Neural progenitor cell (in vitro differentiated cells): ENCODE data around the gene ANKRD28. TPM values are rescaled to one million over a fixed set of nuclear protein-coding genes. Genes with fewer than 3 reads are reported as not detected.
A peak's percentile ranks its signal among the peaks of the same experiment; 100 is the strongest.
"Not testable (repeated sequence)": the region's sequence is repeated elsewhere in the genome, so short reads cannot be mapped to it uniquely, and the experiment has no call there.

Experiments
- DNase-seq: peaks from one replicate; pipeline ENCODE4 v3.0.0-alpha.2; 2016; ENCODE audit warnings: low spot score
- H2AFZ ChIP-seq: fragments of 200-600 bp; sonication (generic); replicated peaks from 2 replicates; pipeline ENCODE4 v1.6.1; 2016; ENCODE audit warnings: antibody characterized with exemption
- H3F3A ChIP-seq: fragments of 200-600 bp; sonication (generic); 2 replicates; pipeline ENCODE4 v1.6.1; 2016; ENCODE audit warnings: antibody characterized with exemption, low read depth
- H3K27ac ChIP-seq: fragments of 200-600 bp; sonication (generic); 2 replicates; pipeline ENCODE4 v1.5.1; 2016; ENCODE audit warnings: mild to moderate bottlenecking
- H3K27me3 ChIP-seq: fragments of 200-600 bp; sonication (generic); 2 replicates; pipeline ENCODE4 v1.6.1; 2016; ENCODE audit warnings: mild to moderate bottlenecking, moderate library complexity
- H3K36me3 ChIP-seq: fragments of 200-600 bp; sonication (generic); 2 replicates; pipeline ENCODE4 v1.5.1; 2016
- H3K4me1 ChIP-seq: fragments of 200-600 bp; sonication (generic); 2 replicates; pipeline ENCODE4 v1.6.1; 2016; ENCODE audit warnings: mixed run types
- H3K4me2 ChIP-seq: fragments of 200-600 bp; sonication (generic); 2 replicates; pipeline ENCODE4 v1.6.1; 2016
- H3K4me3 ChIP-seq: fragments of 200-600 bp; sonication (generic); 2 replicates; pipeline ENCODE4 v1.5.1; 2016
- H3K79me2 ChIP-seq: fragments of 200-600 bp; sonication (generic); 2 replicates; pipeline ENCODE4 v1.6.1; 2016; ENCODE audit warnings: low read depth
- H3K9ac ChIP-seq: fragments of 200-600 bp; sonication (generic); 2 replicates; pipeline ENCODE4 v1.6.1; 2016
- H3K9me3 ChIP-seq: fragments of 200-600 bp; sonication (generic); 2 replicates; pipeline ENCODE4 v1.5.1; 2016; ENCODE audit warnings: low read depth
- H4K20me1 ChIP-seq: fragments of 200-600 bp; sonication (generic); 2 replicates; pipeline ENCODE4 v1.6.1; 2016; ENCODE audit warnings: low read depth
- H3K27ac Mint-ChIP-seq: 3 replicates; pipeline ENCODE4 v1.8.0; 2021; ENCODE audit warnings: mixed read lengths
- H3K27me3 Mint-ChIP-seq: 2 replicates; pipeline ENCODE4 v1.8.0; 2022; ENCODE audit warnings: low read depth, mild to moderate bottlenecking, inconsistent platforms, moderate library complexity, mixed read lengths; ENCODE audit not compliant: insufficient read depth
- H3K36me3 Mint-ChIP-seq: 3 replicates; pipeline ENCODE4 v1.8.0; 2021; ENCODE audit warnings: mixed read lengths
- H3K4me1 Mint-ChIP-seq: 3 replicates; pipeline ENCODE4 v1.8.0; 2021; ENCODE audit warnings: mixed read lengths
- H3K4me3 Mint-ChIP-seq: 3 replicates; pipeline ENCODE4 v1.8.0; 2021; ENCODE audit warnings: mild to moderate bottlenecking, moderate library complexity, mixed read lengths
- H3K9me3 Mint-ChIP-seq: 3 replicates; pipeline ENCODE4 v1.8.0; 2020; ENCODE audit warnings: mixed read lengths
- EZH2 ChIP-seq: fragments of 200-600 bp; sonication (generic); IDR thresholded peaks from 2 replicates; pipeline ENCODE4 v1.6.1; 2017; ENCODE audit warnings: antibody characterized with exemption, mild to moderate bottlenecking, moderate library complexity
- EZH2phosphoT487 ChIP-seq: fragments of 200-600 bp; sonication (generic); IDR thresholded peaks from 2 replicates; pipeline ENCODE4 v1.6.1; 2017; ENCODE audit warnings: antibody characterized with exemption
- total RNA-seq: library from RNA; depleted of rRNA; stranded (reverse); fragments of >200 nt; gene quantifications from 2 replicates; pipeline ENCODE4 v1.2.3, GENCODE V29; 2015; ENCODE audit warnings: low replicate concordance
- TF ChIP-seq, protein P1 (sequence below): fragments of 200-600 bp; sonication (generic); IDR thresholded peaks from 2 replicates; pipeline ENCODE4 v1.5.1; 2017; ENCODE audit warnings: antibody characterized with exemption, mild to moderate bottlenecking

The ANKRD28 gene
- total RNA-seq, 1 donor from 2014 or later: 36.4 TPM

DNA sequence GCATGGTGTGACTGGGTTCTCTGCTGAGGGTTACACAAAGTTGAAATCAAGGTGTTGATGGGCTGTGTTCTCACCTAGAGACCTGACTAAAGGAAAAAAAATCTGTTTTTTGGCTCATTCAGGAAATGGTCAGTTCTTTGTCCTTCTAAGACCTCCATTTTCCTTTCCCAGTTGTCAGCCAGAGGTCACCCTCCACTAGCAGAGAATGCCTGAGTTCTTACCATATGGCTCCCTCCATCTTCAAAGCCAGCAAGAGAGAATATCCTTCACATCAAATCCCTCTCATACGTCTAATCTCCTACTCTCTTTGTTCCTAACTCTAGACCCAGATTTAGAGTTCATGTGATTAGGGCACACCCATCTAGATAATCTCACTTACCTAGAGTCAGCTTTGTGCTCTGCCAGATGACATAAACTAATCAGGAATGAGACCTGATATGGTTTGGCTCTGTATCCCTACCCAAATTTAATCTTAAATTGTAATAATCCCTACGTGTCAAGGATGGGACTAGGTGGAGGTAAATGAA is 19.4 kb downstream of the ANKRD28 start:
- peak; percentile 12 for DNase-seq
- peaks cover 22% of the 10 kb centered on the region for H3K79me2 ChIP-seq
- no peaks in the 10 kb centered on the region for H3K36me3 ChIP-seq
- no peaks in the 10 kb centered on the region for H3K36me3 Mint-ChIP-seq
- no peaks in the 10 kb centered on the region for H4K20me1 ChIP-seq
- H3K9me3 ChIP-seq: no peaks in the 10 kb centered on the region
- peaks cover 5% of the 10 kb centered on the region for H3F3A ChIP-seq
- H3K27ac Mint-ChIP-seq: no peak overlapping the region
- no peak overlapping the region for H3K4me2 ChIP-seq
- H3K9ac ChIP-seq: no peak overlapping the region
- no peak for TF ChIP-seq EZH2phosphoT487
- TF ChIP-seq, protein P1, sequence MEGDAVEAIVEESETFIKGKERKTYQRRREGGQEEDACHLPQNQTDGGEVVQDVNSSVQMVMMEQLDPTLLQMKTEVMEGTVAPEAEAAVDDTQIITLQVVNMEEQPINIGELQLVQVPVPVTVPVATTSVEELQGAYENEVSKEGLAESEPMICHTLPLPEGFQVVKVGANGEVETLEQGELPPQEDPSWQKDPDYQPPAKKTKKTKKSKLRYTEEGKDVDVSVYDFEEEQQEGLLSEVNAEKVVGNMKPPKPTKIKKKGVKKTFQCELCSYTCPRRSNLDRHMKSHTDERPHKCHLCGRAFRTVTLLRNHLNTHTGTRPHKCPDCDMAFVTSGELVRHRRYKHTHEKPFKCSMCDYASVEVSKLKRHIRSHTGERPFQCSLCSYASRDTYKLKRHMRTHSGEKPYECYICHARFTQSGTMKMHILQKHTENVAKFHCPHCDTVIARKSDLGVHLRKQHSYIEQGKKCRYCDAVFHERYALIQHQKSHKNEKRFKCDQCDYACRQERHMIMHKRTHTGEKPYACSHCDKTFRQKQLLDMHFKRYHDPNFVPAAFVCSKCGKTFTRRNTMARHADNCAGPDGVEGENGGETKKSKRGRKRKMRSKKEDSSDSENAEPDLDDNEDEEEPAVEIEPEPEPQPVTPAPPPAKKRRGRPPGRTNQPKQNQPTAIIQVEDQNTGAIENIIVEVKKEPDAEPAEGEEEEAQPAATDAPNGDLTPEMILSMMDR: no peak
- no peak for TF ChIP-seq EZH2
- H3K4me3 ChIP-seq: no peak overlapping the region
- H3K27ac ChIP-seq: no peak overlapping the region
- H3K4me3 Mint-ChIP-seq: no peak overlapping the region
- no peaks in the 10 kb centered on the region for H3K27me3 ChIP-seq
- H3K9me3 Mint-ChIP-seq: no peaks in the 10 kb centered on the region
- H3K4me1 Mint-ChIP-seq: no peaks in the 10 kb centered on the region
- no peak overlapping the region for H2AFZ ChIP-seq
- peaks cover 2% of the 10 kb centered on the region for H3K27me3 Mint-ChIP-seq
- peaks cover 6% of the 10 kb centered on the region for H3K4me1 ChIP-seq

DNA sequence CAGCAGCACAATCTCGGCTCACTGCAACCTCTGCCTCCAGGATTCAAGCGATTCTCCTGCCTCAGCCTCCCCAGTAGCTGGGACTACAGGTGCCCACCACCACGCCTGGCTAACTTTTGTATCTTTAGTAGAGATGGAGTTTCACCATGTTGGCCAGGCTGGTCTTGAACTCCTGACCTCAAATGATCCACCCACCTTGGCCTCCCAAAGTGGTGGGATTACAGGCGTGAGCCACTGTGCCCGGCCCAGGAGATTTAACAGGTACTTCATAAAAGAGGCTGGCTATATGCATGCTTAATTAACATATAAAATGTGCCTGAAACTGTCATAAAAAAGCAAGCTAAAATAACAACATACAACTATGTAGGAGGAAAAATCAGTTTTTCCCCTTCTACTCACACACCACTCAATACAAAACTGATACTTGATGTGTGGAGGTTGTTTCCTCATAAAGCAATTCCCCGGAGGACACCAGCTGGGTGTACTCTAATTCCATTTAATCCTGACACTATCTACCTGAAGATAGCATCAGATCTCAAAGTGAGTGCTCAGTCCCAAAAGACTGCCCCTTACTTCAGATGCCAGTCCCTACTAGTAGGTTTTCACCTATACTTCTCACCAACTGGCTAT is 22.7 kb downstream of the ANKRD28 start:
- H3K36me3 ChIP-seq, H3K36me3 Mint-ChIP-seq, H3K27ac ChIP-seq, H4K20me1 ChIP-seq, H3K4me3 Mint-ChIP-seq, H3K9me3 ChIP-seq, H3K27me3 Mint-ChIP-seq, H3F3A ChIP-seq, H3K9me3 Mint-ChIP-seq, H3K4me1 Mint-ChIP-seq, H3K79me2 ChIP-seq, H2AFZ ChIP-seq, H3K9ac ChIP-seq, H3K4me3 ChIP-seq, H3K27ac Mint-ChIP-seq, H3K4me1 ChIP-seq, DNase-seq, H3K27me3 ChIP-seq, H3K4me2 ChIP-seq: not testable (repeated sequence)

DNA sequence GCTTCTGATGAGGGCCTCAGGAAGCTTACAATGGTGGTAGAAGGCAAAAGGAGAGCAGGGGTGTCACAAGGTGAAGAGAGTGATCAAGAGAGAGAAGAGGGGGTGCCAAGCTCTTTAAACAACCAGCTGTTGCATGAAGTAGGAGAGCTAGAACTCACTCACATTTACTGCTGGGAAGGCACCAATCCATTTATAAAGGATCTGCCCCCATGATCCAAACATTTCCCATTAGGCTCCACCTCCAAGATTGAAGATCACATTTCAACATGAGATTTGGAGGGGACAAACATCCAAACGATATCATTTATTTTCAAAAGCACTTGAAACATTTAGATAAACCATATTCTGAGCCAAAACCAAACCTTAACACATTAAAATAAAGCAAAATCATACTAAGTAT is 26.3 kb downstream of the ANKRD28 start:
- H3F3A ChIP-seq: no peaks in the 10 kb centered on the region
- no peaks in the 10 kb centered on the region for H3K4me1 ChIP-seq
- peaks cover 8% of the 10 kb centered on the region for H3K36me3 Mint-ChIP-seq
- no peak overlapping the region for H3K9ac ChIP-seq
- TF ChIP-seq EZH2phosphoT487: no peak
- TF ChIP-seq, protein P1: no peak
- TF ChIP-seq EZH2: no peak
- H3K4me3 ChIP-seq: no peak overlapping the region
- no peak overlapping the region for H3K27ac Mint-ChIP-seq
- H3K4me2 ChIP-seq: no peak overlapping the region
- no peaks in the 10 kb centered on the region for H3K27me3 Mint-ChIP-seq
- no peak overlapping the region for H2AFZ ChIP-seq
- H3K27me3 ChIP-seq: no peaks in the 10 kb centered on the region
- H3K9me3 ChIP-seq: no peaks in the 10 kb centered on the region
- peaks cover 3% of the 10 kb centered on the region for H3K4me1 Mint-ChIP-seq
- no peaks in the 10 kb centered on the region for H3K79me2 ChIP-seq
- peaks cover 8% of the 10 kb centered on the region for H3K9me3 Mint-ChIP-seq
- H3K27ac ChIP-seq: no peak overlapping the region
- H4K20me1 ChIP-seq: no peaks in the 10 kb centered on the region
- no peak overlapping the region for H3K4me3 Mint-ChIP-seq
- H3K36me3 ChIP-seq: no peaks in the 10 kb centered on the region
- DNase-seq: no peak

DNA sequence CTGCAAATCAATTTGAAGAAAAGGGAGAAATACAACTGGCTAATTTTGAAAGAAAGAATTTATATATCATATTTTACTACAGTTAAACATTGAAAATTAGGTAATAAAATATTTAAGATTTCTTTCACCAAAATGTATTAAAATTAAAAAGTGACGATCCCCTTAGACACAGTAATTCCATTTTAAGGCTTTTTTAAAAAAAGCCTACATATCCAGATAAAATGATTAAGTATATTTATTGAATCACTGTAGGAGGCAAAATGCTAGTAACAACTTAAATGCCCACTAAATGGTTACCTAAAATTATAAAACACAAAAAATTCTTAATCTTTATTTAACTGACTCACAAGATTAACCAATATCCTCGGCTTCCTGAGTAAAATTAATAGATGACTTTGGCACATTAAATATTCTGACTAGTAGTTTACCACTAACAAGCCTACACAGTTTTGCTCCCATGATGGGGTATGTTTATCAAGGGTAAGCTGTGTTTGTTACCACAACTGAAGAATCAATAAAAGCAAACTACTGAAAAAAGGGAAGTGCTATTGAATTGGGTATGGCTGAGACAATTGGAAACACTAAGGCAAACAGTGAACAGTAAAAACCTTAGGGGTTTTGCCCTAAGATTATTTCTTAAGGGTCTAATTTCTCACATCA is 28.4 kb downstream of the ANKRD28 start:
- H3F3A ChIP-seq: no peaks in the 10 kb centered on the region
- H3K27me3 ChIP-seq: no peaks in the 10 kb centered on the region
- no peaks in the 10 kb centered on the region for H3K36me3 ChIP-seq
- H3K4me3 ChIP-seq: no peak overlapping the region
- H4K20me1 ChIP-seq: no peaks in the 10 kb centered on the region
- TF ChIP-seq EZH2phosphoT487: no peak
- no peak for TF ChIP-seq EZH2
- TF ChIP-seq, protein P1: no peak
- no peak overlapping the region for H3K4me2 ChIP-seq
- Mint-ChIP-seq H3K9me3 (peaks cover 8% of the 10 kb centered on the region), H3K4me3 (no peak overlapping the region), H3K36me3 (peaks cover 9% of the 10 kb centered on the region), H3K27me3 (no peaks in the 10 kb centered on the region), H3K27ac (no peak overlapping the region), H3K4me1 (peaks cover 3% of the 10 kb centered on the region)
- H3K9ac ChIP-seq: no peak overlapping the region
- H3K27ac ChIP-seq: no peak overlapping the region
- no peak overlapping the region for H2AFZ ChIP-seq
- H3K4me1 ChIP-seq: no peaks in the 10 kb centered on the region
- no peak for DNase-seq
- H3K9me3 ChIP-seq: no peaks in the 10 kb centered on the region
- no peaks in the 10 kb centered on the region for H3K79me2 ChIP-seq
